Smooth muscle cell (in vitro differentiated cells): ENCODE measurements around the gene CEACAM1. TPM values are rescaled to one million over a fixed set of nuclear protein-coding genes. Genes with fewer than 3 reads are reported as not detected.

ENCODE experiments used
- DNase-seq: peaks from one replicate; lab custom pipeline; 2025; ENCODE audit not compliant: unreplicated experiment; lab: John Stamatoyannopoulos, UW
- H2AFZ ChIP-seq: fragments of 200-600 bp; sonication (generic); 2 replicates; pipeline ENCODE4 v1.6.0; 2016; ENCODE audit warnings: antibody characterized with exemption, low read depth, mild to moderate bottlenecking
- H3F3A ChIP-seq: fragments of 200-600 bp; sonication (generic); 2 replicates; pipeline ENCODE4 v1.6.0; 2017; ENCODE audit warnings: antibody characterized with exemption, low read depth
- H3K27ac ChIP-seq: fragments of 200-600 bp; sonication (generic); 2 replicates; pipeline ENCODE4 v1.5.1; 2016; ENCODE audit warnings: low read depth, mild to moderate bottlenecking
- H3K27me3 ChIP-seq: fragments of 200-600 bp; sonication (generic); 2 replicates; pipeline ENCODE4 v1.6.1; 2016; ENCODE audit warnings: low read depth, mild to moderate bottlenecking
- H3K36me3 ChIP-seq: fragments of 200-600 bp; sonication (generic); 2 replicates; pipeline ENCODE4 v1.5.1; 2016; ENCODE audit warnings: low read depth
- H3K4me1 ChIP-seq: fragments of 200-600 bp; sonication (generic); 2 replicates; pipeline ENCODE4 v1.5.1; 2016; ENCODE audit warnings: low read depth
- H3K4me2 ChIP-seq: fragments of 200-600 bp; sonication (generic); 2 replicates; pipeline ENCODE4 v1.6.0; 2016; ENCODE audit warnings: mild to moderate bottlenecking
- H3K4me3 ChIP-seq: fragments of 200-600 bp; sonication (generic); 2 replicates; pipeline ENCODE4 v1.5.1; 2016; ENCODE audit warnings: mild to moderate bottlenecking
- H3K79me2 ChIP-seq: fragments of 200-600 bp; sonication (generic); 2 replicates; pipeline ENCODE4 v1.6.0; 2016; ENCODE audit warnings: low read depth, mild to moderate bottlenecking
- H3K9ac ChIP-seq: fragments of 200-600 bp; sonication (generic); 2 replicates; pipeline ENCODE4 v1.6.0; 2016; ENCODE audit warnings: low read depth
- H3K9me3 ChIP-seq: fragments of 200-600 bp; sonication (generic); replicated peaks from 2 replicates; pipeline ENCODE4 v1.5.1; 2016; ENCODE audit warnings: low read depth
- H4K20me1 ChIP-seq: fragments of 200-600 bp; sonication (generic); 2 replicates; pipeline ENCODE4 v1.6.0; 2016; ENCODE audit warnings: low read depth
- CTCF ChIP-seq: fragments of 200-600 bp; sonication (generic); IDR thresholded peaks from 2 replicates; pipeline ENCODE4 v1.5.1; 2017; ENCODE audit warnings: borderline replicate concordance, mild to moderate bottlenecking, antibody characterized with exemption; ENCODE audit not compliant: insufficient read depth, poor library complexity, severe bottlenecking
- WGBS: methylation state at CpG from one replicate; pipeline ENCODE4 v1.1.7; 2016; ENCODE audit warnings: low lambda C conversion rate; 5-methylcytosine and 5-hydroxymethylcytosine counted together
- polyA plus RNA-seq: library from polyadenylated mRNA; unstranded; fragments of >200 nt; fragmentation: Nextera tagmentation; extraction: Ambion mirVana; gene quantifications from 2 replicates; pipeline ENCODE4 v1.2.1, GENCODE V29; 2016
- total RNA-seq: library from RNA; depleted of rRNA; stranded (reverse); fragments of >200 nt; gene quantifications from 2 replicates; pipeline ENCODE4 v1.2.3, GENCODE V29; 2014

Gene CEACAM1
- total RNA-seq = 0.36 and 4.5 TPM in 2 replicates
- polyA plus RNA-seq = 0.31 and 1.2 TPM in 2 replicates

- no peaks in the 10 kb centered on the region for H4K20me1 ChIP-seq
- H3K4me2 ChIP-seq = no peak within 1 kb of the TSS
- DNase-seq = no peak
- H3K9ac ChIP-seq = no peak within 1 kb of the TSS
- H3K79me2 ChIP-seq = no peaks in the 10 kb centered on the region
- no peaks in the 10 kb centered on the region for H3K9me3 ChIP-seq
- H2AFZ ChIP-seq = no peak within 1 kb of the TSS
- no peaks in the 10 kb centered on the region for H3K36me3 ChIP-seq
- no peaks in the 10 kb centered on the region for H3K4me1 ChIP-seq
- H3K4me3 ChIP-seq = no peak within 1 kb of the TSS
- no peak within 1 kb of the TSS for H3K27ac ChIP-seq
- H3K27me3 ChIP-seq = no peaks in the 10 kb centered on the region
- no peak for TF ChIP-seq CTCF
- no peaks in the 10 kb centered on the region for H3F3A ChIP-seq
- 76% methylated on average over 7 of the region's 7 CpGs for WGBS
Measured at GRCh38 chr19:42528354-42529247, at the start of gene CEACAM1. CEACAM1 (minus strand) TSS chr19:42528481; CDS start chr19:42528374, 107 bp downstream.

- no peaks in the 10 kb centered on the region for H3K79me2 ChIP-seq
- no peaks in the 10 kb centered on the region for H3K27me3 ChIP-seq
- H3K9ac ChIP-seq = no peak overlapping the region
- no peak overlapping the region for H3K27ac ChIP-seq
- WGBS = 40% methylated on average over 1 of the region's 1 CpG
- H4K20me1 ChIP-seq = no peaks in the 10 kb centered on the region
- no peaks in the 10 kb centered on the region for H3F3A ChIP-seq
- no peak overlapping the region for H3K4me2 ChIP-seq
- no peak for TF ChIP-seq CTCF
- no peak overlapping the region for H2AFZ ChIP-seq
- H3K4me1 ChIP-seq = no peaks in the 10 kb centered on the region
- no peak overlapping the region for H3K4me3 ChIP-seq
- no peak for DNase-seq
- no peaks in the 10 kb centered on the region for H3K36me3 ChIP-seq
- H3K9me3 ChIP-seq = no peaks in the 10 kb centered on the region
Measured at GRCh38 chr19:42577016-42577415, 48.7 kb upstream of the CEACAM1 start.

- Histone ChIP-seq H3K9me3 (no peaks in the 10 kb centered on the region), H3K79me2 (no peaks in the 10 kb centered on the region), H3K9ac (no peak overlapping the region), H3K4me3 (no peak overlapping the region), H3K36me3 (no peaks in the 10 kb centered on the region), H4K20me1 (no peaks in the 10 kb centered on the region), H3K4me1 (no peaks in the 10 kb centered on the region), H3K27me3 (no peaks in the 10 kb centered on the region), H3K4me2 (no peak overlapping the region), H3F3A (no peaks in the 10 kb centered on the region), H2AFZ (no peak overlapping the region), H3K27ac (no peak overlapping the region)
- DNase-seq = no peak
- WGBS = 78% methylated on average over 2 of the region's 2 CpGs
- no peak for TF ChIP-seq CTCF
Measured at GRCh38 chr19:42576241-42576640, 48.0 kb upstream of the CEACAM1 start.
